Measurements from ENCODE around the gene CGREF1. TPM values are rescaled to one million over a fixed set of nuclear protein-coding genes. Genes with fewer than 3 reads are reported as not detected.

The CGREF1 gene
- total RNA-seq, 1 donor from 2014 or later, result not detected

DNA sequence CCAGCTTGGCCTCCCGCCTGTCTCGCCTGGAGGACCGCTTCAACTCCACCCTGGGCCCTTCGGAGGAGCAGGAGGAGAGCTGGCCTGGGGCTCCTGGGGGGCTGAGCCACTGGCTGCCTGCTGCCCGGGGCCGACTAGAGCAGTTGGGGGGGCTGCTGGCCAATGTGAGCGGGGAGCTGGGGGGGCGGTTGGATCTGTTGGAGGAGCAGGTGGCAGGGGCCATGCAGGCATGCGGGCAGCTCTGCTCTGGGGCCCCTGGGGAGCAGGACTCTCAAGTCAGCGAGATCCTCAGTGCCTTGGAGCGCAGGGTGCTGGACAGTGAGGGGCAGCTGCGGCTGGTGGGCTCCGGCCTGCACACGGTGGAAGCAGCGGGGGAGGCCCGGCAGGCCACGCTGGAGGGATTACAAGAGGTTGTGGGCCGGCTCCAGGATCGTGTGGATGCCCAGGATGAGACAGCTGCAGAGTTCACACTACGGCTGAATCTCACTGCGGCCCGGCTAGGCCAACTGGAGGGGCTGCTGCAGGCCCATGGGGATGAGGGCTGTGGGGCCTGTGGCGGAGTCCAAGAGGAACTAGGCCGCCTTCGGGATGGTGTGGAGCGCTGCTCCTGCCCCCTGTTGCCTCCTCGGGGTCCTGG lies 36.0 kb downstream of the CGREF1 start:
- Mint-ChIP-seq H3K9me3 (ENCODE audit: unreplicated experiment) (no peaks in the 10 kb centered on the region), H3K27ac (ENCODE audit: unreplicated experiment) (no peak overlapping the region), H3K27me3 (ENCODE audit: unreplicated experiment) (peaks cover 15% of the 10 kb centered on the region), H3K4me3 (ENCODE audit: unreplicated experiment) (no peak overlapping the region), H3K36me3 (ENCODE audit: low read depth, unreplicated experiment) (no peaks in the 10 kb centered on the region), H3K4me1 (ENCODE audit: unreplicated experiment) (peaks cover 13% of the 10 kb centered on the region)
- no peak for DNase-seq (ENCODE audit: low spot score)
- TF ChIP-seq, protein P1, sequence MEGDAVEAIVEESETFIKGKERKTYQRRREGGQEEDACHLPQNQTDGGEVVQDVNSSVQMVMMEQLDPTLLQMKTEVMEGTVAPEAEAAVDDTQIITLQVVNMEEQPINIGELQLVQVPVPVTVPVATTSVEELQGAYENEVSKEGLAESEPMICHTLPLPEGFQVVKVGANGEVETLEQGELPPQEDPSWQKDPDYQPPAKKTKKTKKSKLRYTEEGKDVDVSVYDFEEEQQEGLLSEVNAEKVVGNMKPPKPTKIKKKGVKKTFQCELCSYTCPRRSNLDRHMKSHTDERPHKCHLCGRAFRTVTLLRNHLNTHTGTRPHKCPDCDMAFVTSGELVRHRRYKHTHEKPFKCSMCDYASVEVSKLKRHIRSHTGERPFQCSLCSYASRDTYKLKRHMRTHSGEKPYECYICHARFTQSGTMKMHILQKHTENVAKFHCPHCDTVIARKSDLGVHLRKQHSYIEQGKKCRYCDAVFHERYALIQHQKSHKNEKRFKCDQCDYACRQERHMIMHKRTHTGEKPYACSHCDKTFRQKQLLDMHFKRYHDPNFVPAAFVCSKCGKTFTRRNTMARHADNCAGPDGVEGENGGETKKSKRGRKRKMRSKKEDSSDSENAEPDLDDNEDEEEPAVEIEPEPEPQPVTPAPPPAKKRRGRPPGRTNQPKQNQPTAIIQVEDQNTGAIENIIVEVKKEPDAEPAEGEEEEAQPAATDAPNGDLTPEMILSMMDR (IDR thresholded peaks at IDR 0.05; ENCODE audit: unreplicated experiment), result no peak

DNA sequence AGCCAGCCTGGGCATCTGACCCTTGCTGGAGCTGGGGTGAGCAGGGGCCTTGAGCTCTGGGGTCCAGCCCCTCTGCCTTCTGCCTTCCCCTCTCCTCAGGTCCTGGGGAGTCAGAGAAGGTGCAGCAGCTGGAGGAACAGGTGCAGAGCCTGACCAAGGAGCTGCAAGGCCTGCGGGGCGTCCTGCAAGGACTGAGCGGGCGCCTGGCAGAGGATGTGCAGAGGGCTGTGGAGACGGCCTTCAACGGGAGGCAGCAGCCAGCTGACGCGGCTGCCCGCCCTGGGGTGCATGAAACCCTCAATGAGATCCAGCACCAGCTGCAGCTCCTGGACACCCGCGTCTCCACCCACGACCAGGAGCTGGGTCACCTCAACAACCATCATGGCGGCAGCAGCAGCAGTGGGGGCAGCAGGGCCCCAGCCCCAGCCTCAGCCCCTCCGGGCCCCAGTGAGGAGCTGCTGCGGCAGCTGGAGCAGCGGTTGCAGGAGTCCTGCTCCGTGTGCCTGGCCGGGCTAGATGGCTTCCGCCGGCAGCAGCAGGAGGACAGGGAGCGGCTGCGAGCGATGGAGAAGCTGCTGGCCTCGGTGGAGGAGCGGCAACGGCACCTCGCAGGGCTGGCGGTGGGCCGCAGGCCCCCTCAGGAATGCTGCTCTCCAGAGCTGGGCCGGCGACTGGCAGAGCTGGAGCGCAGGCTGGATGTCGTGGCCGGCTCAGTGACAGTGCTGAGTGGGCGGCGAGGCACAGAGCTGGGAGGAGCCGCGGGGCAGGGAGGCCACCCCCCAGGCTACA lies 36.8 kb downstream of the CGREF1 start:
- no peaks in the 10 kb centered on the region for H3K9me3 Mint-ChIP-seq (ENCODE audit: unreplicated experiment)
- H3K4me1 Mint-ChIP-seq (ENCODE audit: unreplicated experiment), result peaks cover 13% of the 10 kb centered on the region
- peaks cover 20% of the 10 kb centered on the region for H3K27me3 Mint-ChIP-seq (ENCODE audit: unreplicated experiment)
- no peaks in the 10 kb centered on the region for H3K36me3 Mint-ChIP-seq (ENCODE audit: low read depth, unreplicated experiment)
- no peak overlapping the region for H3K4me3 Mint-ChIP-seq (ENCODE audit: unreplicated experiment)
- no peak for DNase-seq (ENCODE audit: low spot score)
- TF ChIP-seq, protein P1 (IDR thresholded peaks at IDR 0.05; ENCODE audit: unreplicated experiment), result no peak
- H3K27ac Mint-ChIP-seq (ENCODE audit: unreplicated experiment), result no peak overlapping the region

DNA sequence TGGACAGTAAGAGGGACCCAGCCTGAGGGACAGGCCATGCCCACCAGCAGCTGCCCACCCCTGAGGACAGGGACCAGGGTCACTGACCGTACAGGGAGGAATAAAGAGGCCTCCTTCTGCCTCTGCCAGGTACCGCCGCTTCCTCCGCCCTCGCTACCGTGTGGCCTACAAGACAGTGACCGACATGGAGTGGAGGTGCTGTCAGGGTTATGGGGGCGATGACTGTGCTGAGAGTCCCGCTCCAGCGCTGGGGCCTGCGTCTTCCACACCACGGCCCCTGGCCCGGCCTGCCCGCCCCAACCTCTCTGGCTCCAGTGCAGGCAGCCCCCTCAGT lies 38.4 kb downstream of the CGREF1 start:
- peaks cover 3% of the 10 kb centered on the region for H3K36me3 Mint-ChIP-seq (ENCODE audit: low read depth, unreplicated experiment)
- H3K27me3 Mint-ChIP-seq (ENCODE audit: unreplicated experiment), result peaks cover 20% of the 10 kb centered on the region
- peak overlapping the region; percentile 31 for H3K4me3 Mint-ChIP-seq (ENCODE audit: unreplicated experiment)
- H3K9me3 Mint-ChIP-seq (ENCODE audit: unreplicated experiment), result no peaks in the 10 kb centered on the region
- no peak for DNase-seq (ENCODE audit: low spot score)
- H3K4me1 Mint-ChIP-seq (ENCODE audit: unreplicated experiment), result peaks cover 21% of the 10 kb centered on the region
- TF ChIP-seq, protein P1 (IDR thresholded peaks at IDR 0.05; ENCODE audit: unreplicated experiment), result no peak
- H3K27ac Mint-ChIP-seq (ENCODE audit: unreplicated experiment), result no peak overlapping the region

DNA sequence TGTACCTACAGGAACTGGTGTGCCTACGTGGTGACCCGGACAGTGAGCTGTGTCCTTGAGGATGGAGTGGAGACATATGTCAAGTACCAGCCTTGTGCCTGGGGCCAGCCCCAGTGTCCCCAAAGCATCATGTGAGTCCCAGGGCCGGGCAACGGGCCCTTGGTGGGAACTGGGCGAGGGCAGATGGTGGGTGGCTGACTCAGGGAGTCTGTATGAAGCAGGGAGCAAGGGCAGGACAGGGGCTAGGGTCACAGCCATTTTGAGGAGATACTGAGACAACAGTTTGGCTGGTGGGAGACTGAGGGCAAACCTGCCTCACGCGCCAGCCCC lies 38.8 kb downstream of the CGREF1 start:
- H3K27me3 Mint-ChIP-seq (ENCODE audit: unreplicated experiment), result peaks cover 20% of the 10 kb centered on the region
- DNase-seq (ENCODE audit: low spot score), result no peak
- no peaks in the 10 kb centered on the region for H3K9me3 Mint-ChIP-seq (ENCODE audit: unreplicated experiment)
- no peak overlapping the region for H3K4me3 Mint-ChIP-seq (ENCODE audit: unreplicated experiment)
- TF ChIP-seq, protein P1 (IDR thresholded peaks at IDR 0.05; ENCODE audit: unreplicated experiment), result no peak
- H3K27ac Mint-ChIP-seq (ENCODE audit: unreplicated experiment), result no peak overlapping the region
- peaks cover 3% of the 10 kb centered on the region for H3K36me3 Mint-ChIP-seq (ENCODE audit: low read depth, unreplicated experiment)
- peaks cover 26% of the 10 kb centered on the region for H3K4me1 Mint-ChIP-seq (ENCODE audit: unreplicated experiment)

Data from endothelial cell (in vitro differentiated cells).